Astrocyte of the hippocampus (primary cell): ENCODE measurements around the gene CD180.

Experiments used
- DNase-seq: peaks from one replicate; pipeline ENCODE4 v3.0.0; 2011; ENCODE audit warnings: low read depth, low spot score

Gene CD180

GRCh38 chr5:67196537-67197059 is at the start of gene CD180:
Gene CD180, minus strand, starts transcription at chr5:67196799. Its CDS starts 158 bp downstream, at chr5:67196641.
- DNase-seq = peak; percentile 86

GRCh38 chr5:67246108-67246507 is 49.5 kb upstream of the CD180 start:
- DNase-seq = peak; percentile 88

DNA sequence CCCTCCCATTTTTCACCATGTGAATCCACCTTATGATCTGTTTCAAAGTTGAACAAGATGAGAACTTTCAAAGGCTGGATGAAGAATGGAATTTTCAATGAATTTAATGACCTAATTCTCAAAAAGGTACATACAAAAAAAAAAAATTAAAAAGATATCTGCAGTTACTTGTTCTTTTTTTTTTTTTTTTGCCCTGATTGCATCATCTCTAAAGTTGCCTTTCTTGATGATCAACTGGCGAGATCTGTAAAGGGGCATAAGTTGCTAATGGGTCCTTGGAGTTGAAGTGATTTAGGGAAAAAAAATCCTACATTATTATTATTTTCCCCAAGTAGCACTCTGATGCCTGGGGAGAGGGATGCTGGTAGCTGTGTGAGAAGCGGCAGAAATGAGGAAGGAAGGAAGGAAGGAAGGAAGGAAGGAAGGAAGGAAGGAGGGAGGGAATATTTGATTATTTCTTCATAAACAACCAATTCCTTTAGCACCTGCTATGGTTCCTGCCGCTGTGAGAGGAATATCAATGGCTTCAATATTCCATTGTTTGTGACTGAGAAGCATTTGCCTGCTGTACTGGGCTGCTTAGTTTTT is 48.8 kb upstream of the CD180 start:
- no peak for DNase-seq

DNA sequence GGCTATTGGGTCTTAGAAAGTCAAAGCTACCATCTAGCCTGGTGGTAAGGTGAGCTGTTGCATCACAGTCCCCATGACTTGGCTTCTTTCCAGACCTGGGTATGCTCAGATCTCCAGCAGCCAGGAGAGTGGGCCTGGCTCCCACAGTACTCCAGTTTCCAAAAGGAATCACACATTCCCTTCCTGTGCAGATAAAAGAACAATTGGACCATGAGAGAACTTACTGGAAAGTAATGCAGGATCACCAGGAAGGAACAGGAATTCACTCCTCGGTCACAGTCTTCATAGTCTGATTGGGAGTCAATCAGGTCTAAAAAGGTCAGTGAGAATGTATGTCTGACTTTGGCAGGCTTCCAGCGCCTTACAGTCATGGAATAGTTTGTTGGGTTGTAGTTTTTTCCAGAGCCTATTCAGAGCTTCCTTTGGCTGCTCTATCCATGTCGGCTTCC is 47.8 kb upstream of the CD180 start:
- peak; percentile 22 for DNase-seq

DNA sequence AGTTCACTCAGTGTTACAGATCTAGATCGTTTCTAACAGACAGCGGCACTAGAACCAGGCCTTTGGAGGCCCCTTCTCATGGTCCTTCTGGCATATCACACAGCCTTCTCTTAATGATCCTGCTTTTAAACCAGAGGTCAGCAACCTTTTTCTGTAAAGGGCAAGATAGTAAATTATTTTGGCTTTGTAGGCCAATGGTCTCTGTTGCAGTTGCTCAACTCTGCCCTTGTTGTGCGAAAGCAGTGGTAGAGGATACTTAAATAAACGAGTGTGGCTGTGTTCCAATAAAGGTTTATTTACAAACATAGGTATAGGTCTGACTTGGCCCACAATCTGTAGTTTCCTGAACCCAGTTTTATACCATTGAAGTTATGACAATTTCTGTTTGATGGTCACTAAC is 47.3 kb upstream of the CD180 start:
- no peak for DNase-seq

- DNase-seq = no peak
These were observed 46.8 kb upstream of the CD180 start for GRCh38 chr5:67243349-67243748.

GRCh38 chr5:67241326-67241725 is 44.7 kb upstream of the CD180 start:
- DNase-seq = no peak

- DNase-seq = no peak
These were observed 44.2 kb upstream of the CD180 start for GRCh38 chr5:67240846-67241245.

DNA sequence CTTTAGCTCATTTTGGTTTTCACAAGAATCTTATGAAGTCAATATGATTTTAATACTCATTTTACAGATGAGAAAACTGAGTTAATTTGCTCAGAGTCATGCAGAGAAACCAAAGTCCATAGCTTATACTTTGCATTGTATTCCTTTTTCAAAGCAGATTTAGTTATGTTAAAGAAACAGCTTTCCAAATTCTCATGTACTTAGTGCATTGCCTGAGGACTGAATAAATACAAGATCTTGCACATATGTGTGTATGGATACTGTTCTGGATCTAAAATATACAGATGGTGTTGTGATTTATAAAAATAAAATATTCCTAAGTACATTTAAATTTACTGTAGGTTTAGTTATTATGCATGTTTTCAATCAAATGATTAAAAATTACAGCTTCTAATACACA is 43.5 kb upstream of the CD180 start:
- no peak for DNase-seq

DNA sequence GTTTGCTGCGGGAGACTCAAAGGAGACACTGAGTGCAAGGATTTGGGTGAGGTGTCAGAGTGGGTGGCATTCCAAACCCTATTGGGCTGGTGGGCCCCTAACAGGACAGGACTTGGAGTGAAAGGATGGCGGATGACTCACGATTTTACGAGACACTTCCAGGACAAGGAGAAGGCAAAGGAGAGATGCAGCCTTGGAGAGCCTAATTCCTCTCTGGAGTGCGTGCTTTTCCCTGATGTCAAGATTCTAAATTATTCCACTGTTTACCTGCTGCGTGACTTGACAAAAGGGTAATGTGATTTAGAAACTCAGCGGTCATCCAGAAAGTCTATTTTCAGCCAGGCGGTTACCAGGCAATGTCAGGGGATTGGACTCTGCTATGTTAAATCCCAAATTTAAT is 41.6 kb upstream of the CD180 start:
- no peak for DNase-seq

DNA sequence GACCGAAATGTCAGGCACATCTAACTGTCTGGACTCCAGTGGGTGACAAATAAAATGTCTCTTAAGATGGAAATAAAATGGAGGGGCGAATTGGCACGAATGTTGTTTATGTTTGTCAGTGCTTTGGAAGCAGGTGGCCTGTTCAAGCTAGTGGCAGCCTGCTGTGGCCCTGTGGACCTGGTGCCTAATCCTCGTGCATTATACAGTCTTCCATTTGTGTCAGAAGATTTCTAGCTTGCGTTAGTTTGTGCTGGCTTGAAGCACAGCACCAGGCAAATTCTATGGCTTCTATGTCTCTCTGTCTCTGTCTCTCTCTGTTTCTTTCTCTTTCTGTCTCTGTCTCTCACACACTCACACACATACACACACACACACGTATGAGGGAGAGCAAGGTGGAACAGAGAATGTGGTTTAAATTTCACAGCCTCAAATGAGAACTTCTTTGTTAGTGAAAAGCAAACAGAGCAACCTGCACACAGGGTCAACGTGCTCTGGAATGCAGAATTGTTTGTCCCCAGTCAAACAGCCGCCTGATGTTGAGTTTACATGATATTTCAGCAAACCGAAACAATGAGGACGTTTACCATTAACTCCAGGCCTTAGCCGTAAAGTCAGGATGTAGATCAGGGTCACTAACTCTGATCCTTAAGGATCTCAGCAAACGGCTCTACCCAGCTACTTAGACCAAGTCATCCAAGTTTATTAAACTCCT is 39.0 kb upstream of the CD180 start:
- no peak for DNase-seq

GRCh38 chr5:67234671-67235176 is 38.1 kb upstream of the CD180 start:
- peak; percentile 89 for DNase-seq

GRCh38 chr5:67233075-67233474 is 36.5 kb upstream of the CD180 start:
- no peak for DNase-seq

- no peak for DNase-seq
These were observed 26.6 kb upstream of the CD180 start for GRCh38 chr5:67223211-67223610.

DNA sequence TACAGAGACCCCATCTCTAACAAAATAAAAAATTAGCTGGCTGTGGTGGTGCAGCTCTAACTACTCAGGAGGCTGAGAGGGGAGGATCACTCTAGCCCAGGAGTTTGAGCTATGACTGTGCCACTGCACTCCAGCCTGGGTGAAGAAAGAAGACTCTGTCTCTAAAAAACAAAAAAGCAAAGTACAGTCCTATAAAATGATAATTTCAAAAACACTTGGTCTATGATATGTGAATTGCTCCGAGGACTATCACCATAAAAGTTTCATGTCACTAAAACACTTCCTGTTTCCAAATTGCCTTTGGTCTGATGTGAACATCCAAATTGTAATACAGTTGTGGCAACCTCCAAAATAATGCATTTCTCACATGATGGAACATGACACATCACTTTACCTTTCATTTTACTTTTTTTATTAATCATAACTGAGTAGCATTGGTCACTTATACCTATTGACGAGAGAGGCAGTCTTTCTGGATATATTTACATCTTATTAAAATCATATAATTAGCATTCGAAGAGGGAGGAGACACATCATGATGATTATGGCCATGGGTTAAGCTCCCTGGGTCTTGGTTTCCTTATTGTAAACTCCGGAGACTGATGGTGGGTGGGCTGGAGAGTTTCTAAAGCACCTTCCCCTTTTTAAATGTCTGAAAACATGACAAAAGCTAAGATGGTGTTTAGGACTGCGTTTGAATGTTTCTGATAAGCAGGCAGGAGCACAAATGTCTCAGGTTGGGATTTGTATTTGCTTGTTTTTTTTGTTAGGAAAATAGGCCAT is 25.8 kb upstream of the CD180 start:
- no peak for DNase-seq

DNA sequence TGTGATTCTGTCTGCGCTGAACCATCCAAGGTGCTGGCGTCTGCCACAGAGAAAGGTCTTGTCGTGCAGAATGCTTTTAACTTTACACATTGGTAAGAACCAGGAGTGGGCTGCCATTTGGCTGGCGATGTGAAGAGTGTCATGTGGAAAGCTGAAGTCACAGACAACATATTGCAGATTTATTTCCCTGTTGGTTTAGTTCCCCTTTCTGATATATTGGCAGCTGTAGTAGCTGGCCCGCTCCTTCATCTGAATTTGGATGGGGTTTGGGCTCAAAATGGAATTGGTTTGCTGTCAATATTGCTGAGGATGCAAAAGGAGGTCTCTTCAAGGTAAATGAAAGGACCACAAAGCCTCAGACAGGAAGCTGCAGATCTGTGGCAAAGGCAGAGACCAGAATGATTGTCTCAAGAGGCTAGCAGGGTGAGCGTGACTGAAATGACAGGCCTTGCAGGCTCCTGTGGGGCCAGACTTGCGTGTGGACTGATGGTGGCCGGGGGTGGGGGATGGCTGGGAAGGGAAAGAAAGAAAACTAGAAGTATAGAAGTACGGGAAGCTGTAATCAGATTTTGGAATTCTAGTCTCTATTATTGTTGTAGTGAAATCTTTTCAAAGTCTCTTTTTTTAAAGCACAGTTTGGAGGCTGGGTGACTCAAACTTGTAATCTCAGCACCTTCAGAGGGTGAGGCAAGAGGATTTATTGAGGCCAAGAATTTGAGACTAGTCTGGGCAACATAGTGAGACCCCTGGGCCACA is 25.1 kb upstream of the CD180 start:
- no peak for DNase-seq

- DNase-seq = no peak
These were observed 20.0 kb upstream of the CD180 start for GRCh38 chr5:67216564-67216963.

- DNase-seq = peak; percentile 20
These were observed 19.2 kb upstream of the CD180 start for GRCh38 chr5:67215519-67216471.

DNA sequence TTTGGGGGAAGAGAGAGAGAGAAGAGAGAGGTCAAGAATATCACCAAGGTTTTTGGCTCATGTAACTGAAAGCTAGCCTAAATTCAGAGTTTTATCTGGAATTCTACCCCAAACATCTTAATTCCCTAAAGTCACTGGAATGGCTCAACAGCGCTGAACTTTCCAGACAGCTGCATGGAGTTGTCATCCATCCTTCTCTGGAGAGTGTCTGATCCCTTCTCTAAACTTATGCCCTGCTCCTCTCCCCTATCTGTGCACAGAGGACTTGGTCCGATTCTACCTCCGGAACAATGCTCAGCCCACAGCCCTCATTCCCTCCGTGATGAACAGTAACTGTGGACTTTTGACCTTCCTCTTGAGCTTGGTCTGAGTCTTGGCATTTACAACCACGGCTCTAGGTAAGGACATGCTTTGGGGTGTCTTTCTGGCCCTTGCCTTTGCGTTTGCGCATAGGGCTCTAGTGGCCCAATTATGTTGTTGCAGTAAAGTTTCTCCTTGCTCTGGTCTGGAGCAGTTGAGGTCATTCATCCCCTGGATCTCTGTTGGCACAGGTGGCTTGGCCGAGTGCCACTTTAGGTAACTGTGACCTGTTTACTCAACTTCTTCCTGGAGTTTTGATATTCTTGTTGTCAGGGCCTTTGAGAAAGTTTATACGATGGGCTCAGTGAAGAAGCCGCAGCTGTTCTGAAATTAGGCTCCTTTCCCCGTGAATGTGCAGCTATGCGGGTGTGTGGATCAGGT is 18.3 kb upstream of the CD180 start:
- DNase-seq = no peak

DNA sequence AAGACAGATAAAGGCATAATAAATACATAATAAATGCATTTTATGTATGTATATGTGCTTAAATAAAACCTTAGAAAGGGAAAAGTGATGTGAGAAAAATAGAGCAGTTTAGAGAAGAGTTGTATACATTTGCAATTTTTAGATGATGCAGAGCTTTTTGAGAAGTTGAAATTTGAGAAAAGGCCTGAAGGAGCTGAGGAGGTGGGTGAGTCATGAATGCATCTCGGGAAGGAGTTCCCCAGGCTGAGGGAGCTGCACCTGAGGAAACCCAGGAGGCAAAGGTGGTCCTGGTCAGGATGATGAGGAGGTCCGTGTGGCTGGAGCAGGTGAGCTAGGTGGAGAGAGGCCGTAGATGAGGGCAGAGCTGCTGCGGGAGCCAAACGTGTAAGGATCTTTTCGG is 17.4 kb upstream of the CD180 start:
- no peak for DNase-seq
